HTR-8/SVneo (cell line): ENCODE measurements around the gene TSPAN5.
A peak's percentile ranks its signal among the peaks of the same experiment; 100 is the strongest.

Experiments
- DNase-seq: peaks from one replicate; pipeline ENCODE4 v3.0.0; 2011; ENCODE audit warnings: low spot score, mixed read lengths; ENCODE audit not compliant: insufficient read length
- FAIRE-seq: peaks from 2 replicates; lab custom pipeline; 2011; peaks lifted over from hg19 to GRCh38; lab: Jason Lieb, UNC

Gene TSPAN5

GRCh38 chr4:98652996-98653395 is 5.4 kb downstream of the TSPAN5 start:
- DNase-seq (no peak), FAIRE-seq (no peak)

GRCh38 chr4:98648602-98649001 is 9.8 kb downstream of the TSPAN5 start:
- DNase-seq (no peak), FAIRE-seq (no peak)

- FAIRE-seq, result no peak
- no peak for DNase-seq
Observed at GRCh38 chr4:98646422-98646821, 12.0 kb downstream of the TSPAN5 start.

- FAIRE-seq, result no peak
- DNase-seq, result no peak
Observed at GRCh38 chr4:98645527-98645926, 12.9 kb downstream of the TSPAN5 start.

GRCh38 chr4:98643755-98644154 is 14.7 kb downstream of the TSPAN5 start:
- DNase-seq (no peak), FAIRE-seq (no peak)

- FAIRE-seq (peak; percentile 9), DNase-seq (no peak)
Observed at GRCh38 chr4:98642991-98643426, 15.4 kb downstream of the TSPAN5 start.

- FAIRE-seq, result no peak
- DNase-seq, result no peak
Observed at GRCh38 chr4:98641906-98642668, 16.3 kb downstream of the TSPAN5 start.

GRCh38 chr4:98641376-98641775 is 17.0 kb downstream of the TSPAN5 start:
- DNase-seq (no peak), FAIRE-seq (no peak)

- no peak for FAIRE-seq
Observed at GRCh38 chr4:98639523-98639922, 18.9 kb downstream of the TSPAN5 start.

GRCh38 chr4:98639108-98639507 is 19.3 kb downstream of the TSPAN5 start:
- FAIRE-seq, result no peak
- DNase-seq, result no peak

More at GRCh38 chr4:98639523-98639922, 18.9 kb downstream of the TSPAN5 start:
- DNase-seq, result no peak

- DNase-seq, result no peak
- FAIRE-seq, result no peak
Observed at GRCh38 chr4:98638661-98639060, 19.8 kb downstream of the TSPAN5 start.

- DNase-seq (no peak), FAIRE-seq (no peak)
Observed at GRCh38 chr4:98634061-98634460, 24.4 kb downstream of the TSPAN5 start.

- no peak for FAIRE-seq
- DNase-seq, result no peak
Observed at GRCh38 chr4:98633159-98633558, 25.3 kb downstream of the TSPAN5 start.

GRCh38 chr4:98632258-98632657 is 26.2 kb downstream of the TSPAN5 start:
- no peak for DNase-seq
- FAIRE-seq, result no peak

GRCh38 chr4:98631506-98631905 is 26.9 kb downstream of the TSPAN5 start:
- FAIRE-seq (no peak), DNase-seq (no peak)

- FAIRE-seq, result no peak
- DNase-seq, result no peak
Observed at GRCh38 chr4:98630737-98631454, 27.5 kb downstream of the TSPAN5 start.

GRCh38 chr4:98627531-98628257 is 30.7 kb downstream of the TSPAN5 start:
- DNase-seq (no peak), FAIRE-seq (no peak)

- no peak for FAIRE-seq
- DNase-seq, result peak; percentile 41
Observed at GRCh38 chr4:98626350-98626749, 32.1 kb downstream of the TSPAN5 start.

GRCh38 chr4:98625920-98626319 is 32.5 kb downstream of the TSPAN5 start:
- FAIRE-seq (no peak), DNase-seq (no peak)

- no peak for FAIRE-seq
- no peak for DNase-seq
Observed at GRCh38 chr4:98625399-98625798, 33.0 kb downstream of the TSPAN5 start.

GRCh38 chr4:98624642-98625041 is 33.8 kb downstream of the TSPAN5 start:
- DNase-seq, result no peak
- no peak for FAIRE-seq
